Measurements from ENCODE around the gene NID2.

- TF ChIP-seq CTCF (IDR thresholded peaks at IDR 0.05) (no peak), CHD2 (IDR thresholded peaks at IDR 0.05; ENCODE audit: low read length, partially characterized antibody) (no peak), NFIC (IDR thresholded peaks at IDR 0.05; ENCODE audit: borderline replicate concordance) (no peak), POLR2AphosphoS5 (IDR thresholded peaks at IDR 0.05; ENCODE audit: low read depth, low read length) (no peak), YY1 (IDR thresholded peaks at IDR 0.05; ENCODE audit: low read depth) (no peak), MAX (IDR thresholded peaks at IDR 0.05; ENCODE audit: low read depth) (no peak)
These were observed 49.9 kb downstream of the NID2 start for GRCh38 chr14:52018970-52019369.

Data from SK-N-SH (cell line).